IMR-90 (cell line): ENCODE results near the gene HIGD2B.

Experiments used
- BHLHE40 ChIP-seq: fragments of 150-350 bp; IDR thresholded peaks from 2 replicates; pipeline ENCODE4 v1.6.1; 2016; ENCODE audit warnings: mild to moderate bottlenecking, low read depth, low read length
- CEBPB ChIP-seq: IDR thresholded peaks from 2 replicates; pipeline ENCODE4 v1.6.1; 2012; ENCODE audit warnings: low read depth, low read length, improper control_type of control experiment
- CHD1 ChIP-seq: IDR thresholded peaks from 2 replicates; pipeline ENCODE4 v1.6.1; 2012; ENCODE audit warnings: low read depth, low read length, improper control_type of control experiment
- CTCF ChIP-seq: conservative IDR thresholded peaks from 2 replicates; pipeline ENCODE4 v1.5.1; 2012; ENCODE audit warnings: mild to moderate bottlenecking, low read depth, low read length, improper control_type of control experiment
- ELK1 ChIP-seq: fragments of 150-350 bp; IDR thresholded peaks from 2 replicates; pipeline ENCODE4 v1.6.1; 2016; ENCODE audit warnings: low read depth, mild to moderate bottlenecking, low read length, moderate library complexity, borderline replicate concordance
- MAZ ChIP-seq: IDR thresholded peaks from 2 replicates; pipeline ENCODE4 v1.6.1; 2012; ENCODE audit warnings: low read depth, mild to moderate bottlenecking, low read length, improper control_type of control experiment, moderate library complexity, borderline replicate concordance
- MXI1 ChIP-seq: IDR thresholded peaks from 2 replicates; pipeline ENCODE4 v1.6.1; 2012; ENCODE audit warnings: low read depth, mild to moderate bottlenecking, low read length, moderate library complexity, borderline replicate concordance
- POLR2A ChIP-seq: IDR thresholded peaks from 2 replicates; pipeline ENCODE4 v1.6.1; 2012; ENCODE audit warnings: mild to moderate bottlenecking, low read depth, low read length
- RAD21 ChIP-seq: IDR thresholded peaks from 2 replicates; pipeline ENCODE4 v1.6.1; 2012; ENCODE audit warnings: low read length, improper control_type of control experiment
- RFX5 ChIP-seq: IDR thresholded peaks from 2 replicates; pipeline ENCODE4 v1.8.0; 2012; ENCODE audit warnings: low read depth, mild to moderate bottlenecking, low read length, moderate library complexity
- SMC3 ChIP-seq: fragments of 150-350 bp; IDR thresholded peaks from 2 replicates; pipeline ENCODE4 v1.6.1; 2016; ENCODE audit warnings: low read depth, mild to moderate bottlenecking, antibody characterized with exemption, low read length, moderate library complexity
- USF2 ChIP-seq: fragments of 150-350 bp; IDR thresholded peaks from 2 replicates; pipeline ENCODE4 v1.6.1; 2017; ENCODE audit warnings: mild to moderate bottlenecking, antibody characterized with exemption, low read length, low read depth

- no peak for TF ChIP-seq RAD21
- TF ChIP-seq CTCF = no peak
- TF ChIP-seq POLR2A = no peak
- no peak for TF ChIP-seq CEBPB
- TF ChIP-seq ELK1 = no peak
- TF ChIP-seq RFX5 = no peak
- TF ChIP-seq MXI1 = no peak
- TF ChIP-seq MAZ = no peak
- TF ChIP-seq USF2 = no peak
- TF ChIP-seq BHLHE40 = no peak
- TF ChIP-seq CHD1 = no peak
- TF ChIP-seq SMC3 = no peak
Measured at GRCh38 chr15:72733941-72734738, 48.2 kb upstream of the HIGD2B start.
